ENCODE results near the gene GAPT. TPM values are rescaled to one million over a fixed set of nuclear protein-coding genes. Genes with fewer than 3 reads are reported as not detected.

The GAPT gene
- total and polyA plus RNA-seq, 12 donors = 0.08 to 1.7 (median 0.26) TPM; not detected in 1

- 69 to 70% methylated on average over 3 of the region's 3 CpGs for WGBS, 2 donors
- Histone ChIP-seq H3K27me3 (peaks cover 0 to 16% (median 0%) of the 10 kb centered on the region in 7 donors), H3K4me1 (peaks cover 0 to 20% (median 0%) of the 10 kb centered on the region in 9 donors), H3K4me3 (no peak overlapping the region), H3K36me3 (no peaks in the 10 kb centered on the region), H3K27ac (no peak overlapping the region), H3K9me3 (no peaks in the 10 kb centered on the region)
- peak in 3 of 9 donors; percentile 15 to 38 (median 29) for TF ChIP-seq CTCF (IDR thresholded peaks at IDR 0.05)
- intact Hi-C loops (cut with DNase I) = loop anchor here in 5 of 10 donors (5.0 to 10.0 kb wide), 5 partner anchors 218 to 356 kb away; no protein-coding TSS in a partner anchor
- no peak for ATAC-seq
- DNase-seq = no peak
Observed at GRCh38 chr5:58496488-58496887, 5.3 kb downstream of the GAPT start.

GRCh38 chr5:58497386-58497785, 6.2 kb downstream of the GAPT start:
- TF ChIP-seq CTCF (IDR thresholded peaks at IDR 0.05) = no peak
- ATAC-seq (no peak), DNase-seq (no peak)
- WGBS, 2 donors = 78 to 86% methylated on average over 5 of the region's 5 CpGs
- Histone ChIP-seq H3K4me3 (no peak overlapping the region), H3K27me3 (peaks cover 0 to 14% (median 0%) of the 10 kb centered on the region in 7 donors), H3K27ac (no peak overlapping the region), H3K9me3 (no peaks in the 10 kb centered on the region), H3K36me3 (no peaks in the 10 kb centered on the region), H3K4me1 (peaks cover 0 to 20% (median 0%) of the 10 kb centered on the region in 9 donors)
- intact Hi-C loops (cut with DNase I) = loop anchor here in 5 of 10 donors (5.0 to 10.0 kb wide), 5 partner anchors 217 to 355 kb away; no protein-coding TSS in a partner anchor

GRCh38 chr5:58497921-58498320, 6.7 kb downstream of the GAPT start:
- Histone ChIP-seq H3K36me3 (no peaks in the 10 kb centered on the region), H3K9me3 (no peaks in the 10 kb centered on the region), H3K4me3 (no peak overlapping the region), H3K27ac (no peak overlapping the region), H3K4me1 (peaks cover 0 to 20% (median 0%) of the 10 kb centered on the region in 9 donors), H3K27me3 (peaks cover 0 to 10% (median 0%) of the 10 kb centered on the region in 7 donors)
- TF ChIP-seq CTCF (IDR thresholded peaks at IDR 0.05) = no peak
- intact Hi-C loops (cut with DNase I) = loop anchor here (1.0 to 10.0 kb wide), 7 partner anchors 217 to 354 kb away; no protein-coding TSS in a partner anchor
- ATAC-seq = no peak
- DNase-seq = no peak

GRCh38 chr5:58498340-58498942, 7.2 kb downstream of the GAPT start:
- Histone ChIP-seq H3K9me3 (no peaks in the 10 kb centered on the region), H3K4me1 (peaks cover 0 to 20% (median 0%) of the 10 kb centered on the region in 9 donors), H3K27me3 (peaks cover 0 to 12% (median 0%) of the 10 kb centered on the region in 7 donors), H3K4me3 (no peak overlapping the region), H3K27ac (no peak overlapping the region), H3K36me3 (no peaks in the 10 kb centered on the region)
- peak; percentile 57 to 82 (median 74) for TF ChIP-seq CTCF (IDR thresholded peaks at IDR 0.05)
- intact Hi-C loops (cut with DNase I) = loop anchor here (1.0 to 10.0 kb wide), 7 partner anchors 216 to 354 kb away; no protein-coding TSS in a partner anchor
- DNase-seq = peak in 1 of 2 donors; percentile 36
- WGBS, 2 donors = 4 to 11% methylated on average over 2 of the region's 2 CpGs
- peak in 1 of 8 donors; percentile 52 for ATAC-seq
